ENCODE results near the gene NSDHL.

NSDHL gene

GRCh38 chrX:152844256-152844655 lies 13.4 kb downstream of the NSDHL start:
- no peak for DNase-seq (ENCODE audit: low read depth in 2 of 2)

GRCh38 chrX:152845618-152846240 lies 14.9 kb downstream of the NSDHL start:
- DNase-seq (ENCODE audit: low read depth in 2 of 2): no peak

GRCh38 chrX:152847281-152847680 lies 16.4 kb downstream of the NSDHL start:
- no peak for DNase-seq (ENCODE audit: low read depth in 2 of 2)

DNA sequence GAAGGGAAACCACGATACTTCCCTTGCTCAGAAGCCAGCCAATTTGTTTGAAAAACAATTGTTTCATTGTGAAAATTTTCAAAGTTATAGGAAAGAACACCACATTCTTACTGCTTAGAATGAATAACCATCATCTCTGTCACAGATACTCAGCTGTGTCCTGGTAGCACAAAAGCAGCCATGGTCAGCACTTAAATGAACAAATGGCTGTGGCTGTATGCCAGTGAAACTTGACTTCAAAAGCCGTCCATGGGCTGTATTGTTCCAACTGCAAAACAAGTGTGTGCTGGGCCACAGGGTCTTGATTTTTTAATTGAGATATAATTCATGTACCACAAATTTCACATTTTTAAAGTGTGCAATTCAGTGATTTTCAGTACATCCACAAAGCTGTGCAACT lies 19.6 kb downstream of the NSDHL start:
- DNase-seq (ENCODE audit: low read depth in 2 of 2): no peak

GRCh38 chrX:152853986-152854385 lies 23.1 kb downstream of the NSDHL start:
- DNase-seq (ENCODE audit: low read depth in 2 of 2): no peak

GRCh38 chrX:152861116-152861515 lies 30.3 kb downstream of the NSDHL start:
- no peak for DNase-seq (ENCODE audit: low read depth in 2 of 2)

- DNase-seq (ENCODE audit: low read depth in 2 of 2): no peak
Observed at GRCh38 chrX:152861826-152862225, 31.0 kb downstream of the NSDHL start.

GRCh38 chrX:152865232-152865920 lies 34.5 kb downstream of the NSDHL start:
- no peak for DNase-seq (ENCODE audit: low read depth in 2 of 2)

- no peak for DNase-seq (ENCODE audit: low read depth in 2 of 2)
Observed at GRCh38 chrX:152866386-152866785, 35.5 kb downstream of the NSDHL start.

GRCh38 chrX:152869972-152870371 lies 39.1 kb downstream of the NSDHL start:
- no peak for DNase-seq (ENCODE audit: low read depth in 2 of 2)

- DNase-seq (ENCODE audit: low read depth in 2 of 2): no peak
Observed at GRCh38 chrX:152871260-152871659, 40.4 kb downstream of the NSDHL start.

DNA sequence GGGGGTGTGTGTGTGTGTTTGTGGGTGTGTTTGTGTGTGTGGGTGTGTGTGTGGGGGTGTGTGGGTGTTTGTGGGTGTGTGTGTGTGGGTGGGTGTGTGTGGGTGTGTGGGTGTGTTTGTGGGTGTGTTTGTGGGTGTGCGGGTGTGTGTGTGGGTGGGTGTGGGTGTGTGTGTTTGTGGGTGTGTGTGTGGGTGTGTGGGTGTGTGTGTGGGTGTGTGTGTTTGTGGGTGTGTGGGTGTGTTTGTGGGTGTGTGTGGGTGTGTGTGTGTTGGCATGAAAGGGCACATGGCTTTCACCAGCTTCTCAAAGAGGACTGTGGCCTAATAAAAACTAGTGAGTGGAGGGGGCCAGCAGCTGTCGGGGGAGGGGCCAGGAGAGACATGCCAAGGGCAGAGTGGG lies 41.7 kb downstream of the NSDHL start:
- no peak for DNase-seq (ENCODE audit: low read depth in 2 of 2)

DNA sequence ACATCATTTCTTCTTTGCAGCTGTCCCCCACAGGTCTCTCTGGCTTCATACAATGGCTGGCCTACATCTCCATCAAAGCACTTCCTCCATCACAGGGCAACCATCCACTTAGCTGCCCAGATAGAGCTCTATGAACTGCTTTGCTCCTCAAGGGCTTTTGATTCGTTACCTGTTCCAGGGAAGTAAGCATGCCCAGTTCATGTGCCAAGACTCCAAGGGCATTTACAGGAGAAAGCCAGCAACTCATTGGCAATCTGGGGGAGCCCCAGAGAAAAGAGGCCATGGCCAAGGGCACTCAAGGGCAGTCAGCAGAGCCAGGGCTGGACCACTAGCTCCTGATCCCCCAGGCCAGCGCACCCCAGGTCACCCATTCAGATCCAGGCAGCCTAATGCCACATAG lies 42.5 kb downstream of the NSDHL start:
- no peak for DNase-seq (ENCODE audit: low read depth in 2 of 2)

DNA sequence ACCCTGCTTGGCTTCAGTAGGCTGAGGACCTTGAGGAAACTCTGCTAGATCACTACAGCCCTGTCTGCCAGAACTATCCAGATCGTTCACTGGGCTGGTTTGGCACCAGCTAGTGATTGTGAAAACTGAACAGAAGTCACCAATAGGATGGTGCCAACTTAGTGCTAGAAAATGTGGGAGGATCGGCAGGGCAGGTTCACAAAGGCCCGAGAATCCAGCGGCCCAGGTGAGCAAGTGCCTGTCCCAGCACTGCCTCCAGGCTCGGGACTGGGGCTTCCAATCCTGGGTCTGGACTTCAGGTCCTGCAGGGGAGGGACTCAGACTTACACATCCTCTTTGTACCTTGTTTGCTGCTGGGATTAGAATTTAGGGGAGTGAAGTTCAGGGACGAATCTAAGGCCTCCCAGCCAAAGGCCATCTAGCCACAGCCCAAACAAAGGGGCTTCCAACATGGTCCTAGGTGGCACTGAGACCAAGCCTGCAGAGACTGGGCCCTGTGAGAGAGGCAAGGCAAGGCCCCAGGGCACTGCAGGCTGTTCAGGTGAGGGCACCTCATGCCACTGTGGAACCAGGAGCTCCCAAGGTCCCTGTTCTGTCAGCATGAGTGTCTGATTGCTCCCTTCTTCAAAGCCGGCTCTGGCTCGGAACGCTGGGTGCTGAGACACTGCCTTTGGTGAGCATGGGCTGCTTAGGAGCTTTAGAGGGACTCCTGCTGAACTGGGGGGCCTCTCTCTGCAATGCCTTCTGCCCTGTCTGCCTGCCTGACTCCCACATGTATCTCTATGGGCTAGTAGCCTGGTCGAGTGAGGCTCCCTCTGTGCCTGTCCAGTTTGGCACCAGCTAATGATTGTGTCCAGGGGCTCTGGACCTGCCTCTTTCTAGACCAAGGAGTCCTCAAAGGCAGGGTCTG lies 46.3 kb downstream of the NSDHL start:
- DNase-seq (ENCODE audit: low read depth in 2 of 2): no peak

GRCh38 chrX:152878976-152879755 lies 48.3 kb downstream of the NSDHL start:
- no peak for DNase-seq (ENCODE audit: low read depth in 2 of 2)

GRCh38 chrX:152881289-152881688 lies 50.4 kb downstream of the NSDHL start:
- no peak for DNase-seq (ENCODE audit: low read depth in 2 of 2)

GRCh38 chrX:152884171-152884570 lies 53.3 kb downstream of the NSDHL start:
- DNase-seq (ENCODE audit: low read depth in 2 of 2): no peak

GRCh38 chrX:152886716-152887115 lies 55.9 kb downstream of the NSDHL start:
- DNase-seq (ENCODE audit: low read depth in 2 of 2): no peak

GRCh38 chrX:152892499-152892898 lies 61.6 kb downstream of the NSDHL start:
- no peak for DNase-seq (ENCODE audit: low read depth in 2 of 2)

GRCh38 chrX:152892999-152893891 lies 62.4 kb downstream of the NSDHL start:
- DNase-seq (ENCODE audit: low read depth in 2 of 2): no peak
